PC-9 (cell line): ENCODE measurements around the gene RTCA.

ENCODE experiments used
- CTCF ChIP-seq: fragments of 200-600 bp; sonication (generic); conservative IDR thresholded peaks from 2 replicates; pipeline ENCODE4 v1.6.1; 2017; ENCODE audit warnings: mixed run types, antibody characterized with exemption, mild to moderate bottlenecking, moderate library complexity
- EZH2 ChIP-seq: fragments of 200-600 bp; sonication (generic); IDR thresholded peaks from 2 replicates; pipeline ENCODE4 v1.8.0; 2017; ENCODE audit warnings: antibody characterized with exemption, low read depth

- TF ChIP-seq CTCF (no peak), EZH2 (no peak)
Measured at GRCh38 chr1:100340494-100340893, 74.5 kb downstream of the RTCA start.
